Endothelial cell of umbilical vein (primary cell): ENCODE data around the gene FOSL2. TPM values are rescaled to one million over a fixed set of nuclear protein-coding genes. Genes with fewer than 3 reads are reported as not detected.
A peak's percentile ranks its signal among the peaks of the same experiment; 100 is the strongest.

Experiments used
- BruUV-seq: library from RNA; stranded (reverse); fragments of 400-500 nt; replicated peaks from 2 replicates; lab custom pipeline; 2021; lab: Mats Ljungman, UMichigan
- CTCF ChIA-PET: fragments of 300-600, 350-600 bp; sonication (Branson Sonifier 250); formaldehyde crosslinking; loops from one replicate; lab custom pipeline; 2021; ENCODE audit warnings: antibody characterized with exemption, inconsistent platforms; lab: Charles Lee
- POLR2A ChIA-PET: fragments of 300-600, 350-600 bp; sonication (Branson Sonifier 250); formaldehyde crosslinking; loops from one replicate; lab custom pipeline; 2021; ENCODE audit warnings: antibody characterized with exemption, inconsistent platforms; lab: Charles Lee
- DNase-seq: peaks from one replicate; pipeline ENCODE4 v3.0.0-alpha.2; 2011; ENCODE audit warnings: low read depth, low spot score
- FAIRE-seq: peaks from 2 replicates; lab custom pipeline; 2011; peaks lifted over from hg19 to GRCh38; lab: Jason Lieb, UNC
- H2AFZ ChIP-seq: 2 replicates; pipeline ENCODE4 v1.6.0; 2012; ENCODE audit warnings: low read depth, low read length, control low read depth, inconsistent platforms
- H3K27ac ChIP-seq: 2 replicates; pipeline ENCODE4 v1.5.1; 2011; ENCODE audit warnings: low read depth, mild to moderate bottlenecking, control low read depth, low read length, moderate library complexity; ENCODE audit not compliant: insufficient read depth
- H3K27me3 ChIP-seq, 2 experiments: 2 replicates each; pipeline versions ENCODE4 v1.6.0 to v1.6.1; 2011; ENCODE audit warnings: low read length in 2 of 2, mixed read lengths in 1 of 2; ENCODE audit not compliant: control insufficient read depth in 2 of 2, insufficient read depth in 2 of 2
- H3K36me3 ChIP-seq, 2 experiments: 2 replicates in 1 of 2; 3 replicates in 1 of 2; pipeline ENCODE4 v1.5.1; 2011; ENCODE audit warnings: low read length in 2 of 2, mild to moderate bottlenecking in 1 of 2, moderate library complexity in 1 of 2; ENCODE audit not compliant: control insufficient read depth in 2 of 2, insufficient read depth in 2 of 2; ENCODE audit errors: extremely low read depth in 1 of 2
- H3K4me1 ChIP-seq: 3 replicates; pipeline ENCODE4 v1.5.1; 2011; ENCODE audit warnings: mild to moderate bottlenecking, low read length; ENCODE audit not compliant: control insufficient read depth, insufficient read depth; ENCODE audit errors: extremely low read depth
- H3K4me2 ChIP-seq: 2 replicates; pipeline ENCODE4 v1.6.1; 2011; ENCODE audit warnings: low read length, control low read depth, mixed read lengths; ENCODE audit not compliant: insufficient read depth
- H3K4me3 ChIP-seq, 3 experiments: fragments of 200-600 bp in 1 of 3; sonication (generic), shearing (Covaris generic) in 1 of 3; replicated peaks in 1 of 3; 2 replicates each; pipeline ENCODE4 v1.5.1; 2011 to 2016; ENCODE audit warnings: control low read depth in 3 of 3, low read length in 3 of 3, mild to moderate bottlenecking in 2 of 3, inconsistent platforms in 1 of 3, low read depth in 1 of 3, moderate library complexity in 1 of 3; ENCODE audit not compliant: insufficient read depth in 1 of 3
- H3K79me2 ChIP-seq: 2 replicates; pipeline ENCODE4 v1.6.0; 2012; ENCODE audit warnings: low read length, inconsistent platforms; ENCODE audit not compliant: control insufficient read depth, insufficient read depth
- H3K9ac ChIP-seq: replicated peaks from 2 replicates; pipeline ENCODE3; 2011; ENCODE audit warnings: low read length, control low read depth; ENCODE audit not compliant: insufficient read depth; ENCODE audit errors: extremely low read depth
- H3K9me1 ChIP-seq: replicated peaks from 3 replicates; pipeline ENCODE4 v1.6.0; 2011; ENCODE audit warnings: mild to moderate bottlenecking, low read length; ENCODE audit not compliant: control insufficient read depth, insufficient read depth; ENCODE audit errors: extremely low read depth
- H3K9me3 ChIP-seq: replicated peaks from 2 replicates; pipeline ENCODE4 v1.5.1; 2012; ENCODE audit warnings: low read length, inconsistent platforms; ENCODE audit not compliant: control insufficient read depth, insufficient read depth
- H4K20me1 ChIP-seq: replicated peaks from 2 replicates; pipeline ENCODE3; 2011; ENCODE audit warnings: mild to moderate bottlenecking, low read length; ENCODE audit not compliant: control insufficient read depth, insufficient read depth; ENCODE audit errors: extremely low read depth
- CTCF ChIP-seq, 2 donors: IDR thresholded peaks; 1 replicate in 1 of 2; 2 replicates in 1 of 2; pipeline ENCODE4 v1.5.1; 2011; ENCODE audit warnings: low read length in 2 of 2, mild to moderate bottlenecking in 2 of 2, moderate library complexity in 2 of 2, control low read depth in 1 of 2, inconsistent platforms in 1 of 2, low read depth in 1 of 2; ENCODE audit not compliant: insufficient read depth in 1 of 2; ENCODE audit errors: extremely low read depth in 1 of 2
- EZH2 ChIP-seq: IDR thresholded peaks from 2 replicates; pipeline ENCODE4 v1.6.1; 2012; ENCODE audit warnings: borderline replicate concordance, low read depth, mild to moderate bottlenecking, moderate library complexity, low read length, inconsistent platforms; ENCODE audit not compliant: severe bottlenecking
- FOS ChIP-seq: IDR thresholded peaks from 2 replicates; pipeline ENCODE4 v1.6.1; 2011; ENCODE audit warnings: mild to moderate bottlenecking, low read length, moderate library complexity, borderline replicate concordance; ENCODE audit not compliant: insufficient read depth
- GATA2 ChIP-seq: IDR thresholded peaks from 2 replicates; pipeline ENCODE4 v1.7.0; 2011; ENCODE audit warnings: low read depth, mild to moderate bottlenecking, moderate library complexity, mixed read lengths, low read length; ENCODE audit not compliant: insufficient read length, insufficient read depth
- JUN ChIP-seq: IDR thresholded peaks from 2 replicates; pipeline ENCODE4 v1.6.1; 2011; ENCODE audit warnings: borderline replicate concordance, low read depth; ENCODE audit not compliant: insufficient read length, insufficient read depth
- MAX ChIP-seq: IDR thresholded peaks from 2 replicates; pipeline ENCODE4 v1.6.1; 2011; ENCODE audit not compliant: insufficient read depth, insufficient read length
- MYC ChIP-seq: IDR thresholded peaks from one replicate; pipeline ENCODE4 v1.6.1; 2011; ENCODE audit warnings: mild to moderate bottlenecking, low read depth, low read length
- POLR2A ChIP-seq: IDR thresholded peaks from 2 replicates; pipeline ENCODE4 v1.6.1; 2012; ENCODE audit warnings: low read depth, mild to moderate bottlenecking, control low read depth, low read length
- POLR2AphosphoS5 ChIP-seq: IDR thresholded peaks from 2 replicates; pipeline ENCODE4 v1.6.1; 2012; ENCODE audit warnings: low read depth, mild to moderate bottlenecking, control low read depth, low read length, moderate library complexity; ENCODE audit not compliant: insufficient read depth
- dilution Hi-C: fragments of 300-500 bp; cut with MboI; formaldehyde crosslinking; loops from one replicate; pipeline ENCODE4 v1.15.0; 2019; ENCODE audit warnings: low sequenced_read_pairs; ENCODE audit not compliant: extremely low pct_ligation_motif_present
- intact Hi-C: fragments of 100-400 bp; cut with micrococcal nuclease; formaldehyde crosslinking; loops from one replicate; pipeline ENCODE4 v1.10.0; 2022
- polyA plus RNA-seq, 4 experiments: library from polyadenylated mRNA; depleted of rRNA in 3 of 4; stranded (reverse) in 3 of 4; unstranded in 1 of 4; fragments of >200 nt; gene quantifications; 2 replicates each; pipeline versions ENCODE4 v1.2.1 to v1.2.3, GENCODE V29; 2011 to 2012; ENCODE audit warnings: missing spikeins in 1 of 4
- total RNA-seq: library from RNA; stranded (reverse); gene quantifications from 2 replicates; pipeline ENCODE4 v1.2.3, GENCODE V29; 2021

Gene FOSL2
- total and polyA plus RNA-seq, 2 donors (not counting 3 experiments of a cell fraction or from before 2014, with no cell fraction given), result 43.9 to 85.3 TPM

- ChIA-PET CTCF (interaction anchor here (1.0 to 1.6 kb wide), 3 partner anchors 610 to 697 kb away, joined by 3 to 4 read pairs (median 3); no protein-coding TSS in a partner anchor), POLR2A (no interaction called here)
- no peak overlapping the region for H3K27ac ChIP-seq
- no peak overlapping the region for H3K4me3 ChIP-seq
- DNase-seq, result no peak
- BruUV-seq, result no TSS peak
- H3K36me3 ChIP-seq, result peaks cover 9 to 16% of the 10 kb centered on the region in 2 experiments
- no peaks in the 10 kb centered on the region for H3K79me2 ChIP-seq
- H3K9me1 ChIP-seq, result no peaks in the 10 kb centered on the region
- no peak overlapping the region for H3K4me2 ChIP-seq
- no peak overlapping the region for H3K9ac ChIP-seq
- dilution Hi-C loops (loop anchor here (25.0 kb wide), 1 partner anchor 682 kb away; no protein-coding TSS in a partner anchor), intact Hi-C loops (no loop called here)
- H4K20me1 ChIP-seq, result peaks cover 3% of the 10 kb centered on the region
- no peak overlapping the region for H2AFZ ChIP-seq
- no peak for TF ChIP-seq EZH2
- no peak for TF ChIP-seq MAX
- no peak for TF ChIP-seq MYC
- TF ChIP-seq JUN, result no peak
- TF ChIP-seq POLR2A, result peak; percentile 28
- TF ChIP-seq CTCF (IDR thresholded peaks at IDR 0.05; ENCODE audit: extremely low read depth in 1 of 2, insufficient read depth in 1 of 2, low read depth in 1 of 2, low read length in 2 of 2), result peak in 1 of 2 donors; percentile 6
- no peak for TF ChIP-seq FOS
- TF ChIP-seq GATA2, result no peak
- TF ChIP-seq POLR2AphosphoS5, result no peak
- H3K27me3 ChIP-seq, result no peaks in the 10 kb centered on the region
- H3K4me1 ChIP-seq, result peaks cover 14% of the 10 kb centered on the region
- no peak for FAIRE-seq
- no peaks in the 10 kb centered on the region for H3K9me3 ChIP-seq
Measured at GRCh38 chr2:28419443-28420270, 27.0 kb downstream of the FOSL2 start.
